H1 (cell line): ENCODE measurements around the gene SLC38A5. TPM values are rescaled to one million over a fixed set of nuclear protein-coding genes. Genes with fewer than 3 reads are reported as not detected.

Experiments
- BRCA1 ChIP-seq: IDR thresholded peaks from 2 replicates; pipeline ENCODE4 v1.6.1; 2012; ENCODE audit warnings: low read depth, low read length, improper control_type of control experiment
- FOSL1 ChIP-seq: IDR thresholded peaks from 2 replicates; pipeline ENCODE4 v1.6.1; 2011; ENCODE audit warnings: mild to moderate bottlenecking, low read depth, low read length, moderate library complexity; ENCODE audit not compliant: insufficient read depth
- HDAC2 ChIP-seq, 2 experiments: fragments of 300-600 bp in 1 of 2; sonication (generic) in 1 of 2; IDR thresholded peaks; 2 replicates each; pipeline ENCODE4 v1.6.1; 2011 to 2012; ENCODE audit warnings: low read depth in 2 of 2, low read length in 2 of 2, mild to moderate bottlenecking in 2 of 2, moderate library complexity in 2 of 2, borderline replicate concordance in 1 of 2, inconsistent platforms in 1 of 2
- KDM4A ChIP-seq: IDR thresholded peaks from one replicate; pipeline ENCODE4 v1.7.1; 2012; ENCODE audit warnings: low read depth, mild to moderate bottlenecking, moderate library complexity, low read length, inconsistent platforms; ENCODE audit not compliant: severe bottlenecking
- NRF1 ChIP-seq: IDR thresholded peaks from 2 replicates; pipeline ENCODE4 v1.6.1; 2011; ENCODE audit warnings: mild to moderate bottlenecking, low read depth, low read length, improper control_type of control experiment
- RAD21 ChIP-seq, 2 experiments: IDR thresholded peaks in 1 of 2; conservative IDR thresholded peaks in 1 of 2; 2 replicates each; pipeline ENCODE4 v1.6.1; 2011; ENCODE audit warnings: low read depth in 2 of 2, low read length in 2 of 2, improper control_type of control experiment in 1 of 2, inconsistent platforms in 1 of 2, mild to moderate bottlenecking in 1 of 2, moderate library complexity in 1 of 2
- RNF2 ChIP-seq: fragments of 200-900, 300-1000 bp; sonication (generic); IDR thresholded peaks from 2 replicates; pipeline ENCODE4 v1.7.1; 2016; ENCODE audit warnings: borderline replicate concordance, low read depth, mild to moderate bottlenecking, antibody characterized with exemption, low read length; ENCODE audit not compliant: poor library complexity, severe bottlenecking; ENCODE audit errors: missing control alignments
- polyA plus RNA-seq, 7 experiments: library from polyadenylated mRNA; depleted of rRNA in 3 of 7; stranded (reverse) in 5 of 7; unstranded in 2 of 7; fragments of >200 nt in 5 of 7; fragments of 200-250 nt in 2 of 7; gene quantifications; 1 replicate in 5 of 7; 2 replicates in 1 of 7; 4 replicates in 1 of 7; pipeline versions ENCODE4 v1.2.1 to v1.2.3, GENCODE V29; 2011 to 2013; ENCODE audit warnings: missing spikeins in 2 of 7, mixed read lengths in 2 of 7
- total RNA-seq: library from RNA; stranded (reverse); fragmentation: NEBNext Ultra II Directional; extraction: Animal tissue kit (Norgen Biotek cat#: 25700); gene quantifications from 2 replicates; pipeline ENCODE4 v1.2.1, GENCODE V29; 2021
- TF ChIP-seq, protein P1 (sequence below): IDR thresholded peaks from 2 replicates; pipeline ENCODE4 v1.6.1; 2011; ENCODE audit warnings: low read depth, mild to moderate bottlenecking, low read length; ENCODE audit not compliant: insufficient read depth

The SLC38A5 gene
- total and polyA plus RNA-seq, 2 of the 8 experiments (the other 6 are each of a cell fraction or from before 2014, with no cell fraction given): 70.9 to 106 TPM

- TF ChIP-seq KDM4A (no peak), RAD21 (IDR thresholded peaks at IDR 0.05 in 1 of 2, conservative IDR thresholded peaks at IDR 0.05 in 1 of 2; ENCODE audit: low read depth in 2 of 2, low read length in 2 of 2) (no peak), BRCA1 (no peak), FOSL1 (no peak), RNF2 (no peak), HDAC2 (IDR thresholded peaks at IDR 0.05; ENCODE audit: borderline replicate concordance in 1 of 2, low read depth in 2 of 2, low read length in 2 of 2) (no peak), NRF1 (no peak)
- TF ChIP-seq, protein P1, sequence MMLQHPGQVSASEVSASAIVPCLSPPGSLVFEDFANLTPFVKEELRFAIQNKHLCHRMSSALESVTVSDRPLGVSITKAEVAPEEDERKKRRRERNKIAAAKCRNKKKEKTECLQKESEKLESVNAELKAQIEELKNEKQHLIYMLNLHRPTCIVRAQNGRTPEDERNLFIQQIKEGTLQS: no peak
Observed at GRCh38 chrX:48507246-48507645, 37.2 kb upstream of the SLC38A5 start (continued).
